PC-3 (cell line): ENCODE measurements around the gene LTC4S. TPM values are rescaled to one million over a fixed set of nuclear protein-coding genes. Genes with fewer than 3 reads are reported as not detected.

ENCODE experiments used
- ATAC-seq: fragments of 200-7000 bp; cut with Tn5 transposase; 2 replicates; pipeline ENCODE4 v1.9.1; 2020; ENCODE audit warnings: mild to moderate bottlenecking, moderate library complexity
- BruUV-seq: library from RNA; stranded (reverse); fragments of 400-500 nt; replicated peaks from 2 replicates; lab custom pipeline; 2021; lab: Mats Ljungman, UMichigan
- CTCF ChIA-PET: fragments of 300-600 bp; sonication (Branson Sonifier 250); formaldehyde crosslinking; loops from one replicate; lab custom pipeline; 2022; ENCODE audit warnings: antibody characterized with exemption; lab: Charles Lee
- POLR2A ChIA-PET: fragments of 300-600 bp; sonication (Branson Sonifier 250); formaldehyde crosslinking; loops from one replicate; lab custom pipeline; 2022; ENCODE audit warnings: antibody characterized with exemption; ENCODE audit not compliant: unreplicated experiment; lab: Charles Lee
- DNase-seq: peaks from one replicate; pipeline ENCODE4 v3.0.0-alpha.2; 2015
- H2AFZ ChIP-seq: fragments of 300-600 bp; sonication (generic); 2 replicates; pipeline ENCODE4 v1.6.0; 2016; ENCODE audit warnings: antibody characterized with exemption, low read length
- H3F3A ChIP-seq: fragments of 300-600 bp; sonication (generic); one replicate; pipeline ENCODE4 v1.6.0; 2017; ENCODE audit warnings: antibody characterized with exemption, low read length, control low read depth, mild to moderate bottlenecking; ENCODE audit not compliant: unreplicated experiment
- H3K27ac ChIP-seq: fragments of 300-600 bp; sonication (generic); 2 replicates; pipeline ENCODE4 v1.5.1; 2016; ENCODE audit warnings: mild to moderate bottlenecking, low read length
- H3K27me3 ChIP-seq: fragments of 300-600 bp; sonication (generic); 2 replicates; pipeline ENCODE4 v1.6.1; 2016; ENCODE audit warnings: low read length, mixed read lengths
- H3K36me3 ChIP-seq: fragments of 300-600 bp; sonication (generic); 2 replicates; pipeline ENCODE4 v1.6.1; 2016; ENCODE audit warnings: low read depth, mixed run types, low read length, mixed read lengths
- H3K4me1 ChIP-seq: fragments of 300-600 bp; sonication (generic); 2 replicates; pipeline ENCODE4 v1.5.1; 2016; ENCODE audit warnings: low read length; ENCODE audit not compliant: insufficient read depth
- H3K4me2 ChIP-seq: fragments of 300-600 bp; sonication (generic); 2 replicates; pipeline ENCODE4 v1.6.0; 2016; ENCODE audit warnings: low read length
- H3K4me3 ChIP-seq: fragments of 300-600 bp; sonication (generic); 2 replicates; pipeline ENCODE4 v1.5.1; 2016; ENCODE audit warnings: mild to moderate bottlenecking, low read length, mixed read lengths
- H3K79me2 ChIP-seq: fragments of 300-600 bp; sonication (generic); 2 replicates; pipeline ENCODE4 v1.6.1; 2017; ENCODE audit warnings: low read length, mixed read lengths
- H3K9ac ChIP-seq: fragments of 300-600 bp; sonication (generic); 2 replicates; pipeline ENCODE4 v1.6.0; 2016; ENCODE audit warnings: mild to moderate bottlenecking, low read length
- H3K9me2 ChIP-seq: fragments of 300-600 bp; sonication (generic); replicated peaks from 2 replicates; pipeline ENCODE4 v1.6.1; 2016; ENCODE audit warnings: mixed run types, low read length, mixed read lengths
- H3K9me3 ChIP-seq: fragments of 300-600 bp; sonication (generic); 2 replicates; pipeline ENCODE4 v1.6.1; 2016; ENCODE audit warnings: low read length, mixed read lengths
- H4K20me1 ChIP-seq: fragments of 300-600 bp; sonication (generic); 2 replicates; pipeline ENCODE4 v1.6.1; 2016; ENCODE audit warnings: low read length, mixed read lengths
- EZH2 ChIP-seq: fragments of 300-600 bp; sonication (generic); IDR thresholded peaks from one replicate; pipeline ENCODE4 v1.6.1; 2017; ENCODE audit warnings: antibody characterized with exemption, mild to moderate bottlenecking, low read length; ENCODE audit not compliant: unreplicated experiment
- EZH2phosphoT487 ChIP-seq: fragments of 300-600 bp; sonication (generic); IDR thresholded peaks from 2 replicates; pipeline ENCODE4 v1.6.1; 2018; ENCODE audit warnings: mild to moderate bottlenecking, antibody characterized with exemption, low read length, borderline replicate concordance
- intact Hi-C: fragments of 100-400 bp; cut with micrococcal nuclease; formaldehyde crosslinking; loops from 2 replicates; pipeline ENCODE4 v1.9.0; 2023
- total RNA-seq: library from RNA; depleted of rRNA; stranded (reverse); fragments of >200 nt; gene quantifications from 2 replicates; pipeline ENCODE4 v1.2.3, GENCODE V29; 2014
- TF ChIP-seq, protein P1 (sequence below): fragments of 300-600 bp; sonication (generic); conservative IDR thresholded peaks from 2 replicates; pipeline ENCODE4 v1.5.1; 2017; ENCODE audit warnings: antibody characterized with exemption, low read depth, mild to moderate bottlenecking, low read length

Gene LTC4S
- total RNA-seq, 1 experiment from 2014 or later = 1.5 TPM

GRCh38 chr5:179817890-179818745, 24.3 kb downstream of the LTC4S start:
- no peaks in the 10 kb centered on the region for H3K9me2 ChIP-seq
- H3F3A ChIP-seq = no peaks in the 10 kb centered on the region
- H3K27me3 ChIP-seq = no peaks in the 10 kb centered on the region
- H3K4me2 ChIP-seq = peak overlapping the region; percentile 61
- no peak overlapping the region for H2AFZ ChIP-seq
- TSS peak; percentile 25 for BruUV-seq
- no peaks in the 10 kb centered on the region; the same call in none of the 2 replicates for H3K36me3 ChIP-seq
- peaks cover 29% of the 10 kb centered on the region for H3K79me2 ChIP-seq
- H3K9me3 ChIP-seq = no peaks in the 10 kb centered on the region
- POLR2A ChIA-PET = no interaction called here
- peak overlapping the region; percentile 39; the same call in 1 of the 2 replicates for H3K4me3 ChIP-seq
- H3K27ac ChIP-seq = peak overlapping the region; percentile 96
- ATAC-seq = no peak
- CTCF ChIA-PET = no interaction called here
- DNase-seq = no peak
- peak overlapping the region; percentile 83 for H3K9ac ChIP-seq
- peaks cover 40% of the 10 kb centered on the region for H3K4me1 ChIP-seq
- intact Hi-C loops = loop anchor here (1.0 kb wide), 1 partner anchor 11 kb away; no protein-coding TSS in a partner anchor
- TF ChIP-seq, protein P1, sequence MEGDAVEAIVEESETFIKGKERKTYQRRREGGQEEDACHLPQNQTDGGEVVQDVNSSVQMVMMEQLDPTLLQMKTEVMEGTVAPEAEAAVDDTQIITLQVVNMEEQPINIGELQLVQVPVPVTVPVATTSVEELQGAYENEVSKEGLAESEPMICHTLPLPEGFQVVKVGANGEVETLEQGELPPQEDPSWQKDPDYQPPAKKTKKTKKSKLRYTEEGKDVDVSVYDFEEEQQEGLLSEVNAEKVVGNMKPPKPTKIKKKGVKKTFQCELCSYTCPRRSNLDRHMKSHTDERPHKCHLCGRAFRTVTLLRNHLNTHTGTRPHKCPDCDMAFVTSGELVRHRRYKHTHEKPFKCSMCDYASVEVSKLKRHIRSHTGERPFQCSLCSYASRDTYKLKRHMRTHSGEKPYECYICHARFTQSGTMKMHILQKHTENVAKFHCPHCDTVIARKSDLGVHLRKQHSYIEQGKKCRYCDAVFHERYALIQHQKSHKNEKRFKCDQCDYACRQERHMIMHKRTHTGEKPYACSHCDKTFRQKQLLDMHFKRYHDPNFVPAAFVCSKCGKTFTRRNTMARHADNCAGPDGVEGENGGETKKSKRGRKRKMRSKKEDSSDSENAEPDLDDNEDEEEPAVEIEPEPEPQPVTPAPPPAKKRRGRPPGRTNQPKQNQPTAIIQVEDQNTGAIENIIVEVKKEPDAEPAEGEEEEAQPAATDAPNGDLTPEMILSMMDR = no peak
- TF ChIP-seq EZH2phosphoT487 (no peak), EZH2 (no peak)
- H4K20me1 ChIP-seq = peaks cover 23% of the 10 kb centered on the region

DNA sequence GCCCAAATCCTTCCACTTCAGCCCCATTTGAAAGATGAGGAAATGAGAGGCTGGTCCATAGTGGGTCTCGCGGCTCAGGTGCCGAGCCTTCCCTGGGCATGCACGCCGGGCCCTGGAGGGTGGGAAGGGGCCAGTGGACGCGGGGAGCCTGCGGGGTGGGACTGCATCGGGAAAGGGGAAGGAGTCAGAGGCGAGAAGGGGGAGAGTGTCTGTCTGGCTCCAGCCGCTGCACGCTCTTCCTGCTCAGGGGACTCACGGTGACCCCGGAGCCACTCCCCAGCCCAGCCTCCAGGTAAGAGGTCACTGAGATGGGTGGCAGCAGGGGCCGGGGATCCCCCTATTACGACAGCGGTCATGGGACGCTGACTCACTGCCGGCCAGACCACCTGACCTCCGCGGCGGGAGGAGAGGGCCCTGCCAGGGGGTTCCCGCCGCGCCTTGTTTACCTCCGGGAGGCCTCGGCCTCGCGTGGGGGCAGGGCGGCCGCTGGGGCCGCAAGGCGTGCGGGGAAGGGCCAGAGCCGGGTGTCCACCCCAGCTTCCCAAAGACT, 25.0 kb downstream of the LTC4S start:
- no peaks in the 10 kb centered on the region for H3F3A ChIP-seq
- no peaks in the 10 kb centered on the region for H3K9me3 ChIP-seq
- intact Hi-C loops = loop anchor here (1.0 kb wide), 1 partner anchor 12 kb away; no protein-coding TSS in a partner anchor
- ChIA-PET POLR2A (interaction anchor here (0.6 kb wide), 1 partner anchor 9 kb away, joined by 3 read pairs; no protein-coding TSS in a partner anchor), CTCF (no interaction called here)
- peaks cover 36% of the 10 kb centered on the region for H3K79me2 ChIP-seq
- ATAC-seq (peak; percentile 45), DNase-seq (peak; percentile 88)
- H3K27ac ChIP-seq = peak overlapping the region; percentile 96
- peaks cover 6% of the 10 kb centered on the region for H3K36me3 ChIP-seq
- H2AFZ ChIP-seq = no peak overlapping the region
- H3K4me2 ChIP-seq = peak overlapping the region; percentile 61
- peaks cover 41% of the 10 kb centered on the region for H3K4me1 ChIP-seq
- H3K9me2 ChIP-seq = no peaks in the 10 kb centered on the region
- peaks cover 29% of the 10 kb centered on the region for H4K20me1 ChIP-seq
- peak overlapping the region; percentile 39; the same call in 1 of the 2 replicates for H3K4me3 ChIP-seq
- no peaks in the 10 kb centered on the region for H3K27me3 ChIP-seq
- peak overlapping the region; percentile 94 for H3K9ac ChIP-seq
- BruUV-seq = no TSS peak
- TF ChIP-seq EZH2 (no peak), EZH2phosphoT487 (no peak)
- TF ChIP-seq, protein P1 = no peak
